Measurements from ENCODE around the gene RPL22. TPM values are rescaled to one million over a fixed set of nuclear protein-coding genes. Genes with fewer than 3 reads are reported as not detected.

Gene RPL22
- total RNA-seq, 1 experiment from 2014 or later: 441 TPM

DNA sequence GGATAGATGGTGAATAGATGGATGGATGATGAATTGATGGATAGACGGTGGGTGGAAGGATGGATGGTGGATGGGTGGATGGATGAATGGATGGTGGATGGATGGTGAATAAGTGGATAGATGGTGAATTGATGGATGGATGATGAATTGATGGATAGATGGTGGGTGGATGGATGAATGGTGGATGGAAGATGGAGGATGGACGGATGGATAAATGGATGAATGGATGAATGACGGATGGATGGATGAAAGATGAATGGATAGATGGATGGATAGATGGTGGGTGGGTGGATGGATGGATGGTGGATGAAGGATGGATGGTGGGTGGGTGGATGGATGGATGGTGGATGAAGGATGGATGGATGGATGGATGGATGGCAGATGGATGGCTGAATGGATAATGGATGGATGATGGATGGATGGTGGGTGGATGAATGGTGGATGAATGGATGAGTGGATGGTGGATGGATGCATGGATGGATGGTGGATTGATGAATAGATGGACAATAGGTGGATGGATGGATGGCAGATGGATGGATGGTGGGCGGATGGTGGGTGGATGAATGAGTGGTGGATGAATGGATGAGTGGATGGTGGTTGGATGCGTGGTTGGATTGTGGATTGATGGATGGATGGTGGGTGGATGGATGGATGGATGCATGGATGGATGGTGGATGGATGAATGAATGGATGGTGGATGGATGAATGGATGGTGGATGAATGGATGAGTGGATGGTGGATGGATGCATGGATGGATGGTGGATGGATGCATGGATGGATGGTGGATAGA lies 24.6 kb downstream of the RPL22 start:
- TF ChIP-seq TP53 (CRISPR knock-in tag; IDR thresholded peaks at IDR 0.05): no peak
- TF ChIP-seq, protein P1, sequence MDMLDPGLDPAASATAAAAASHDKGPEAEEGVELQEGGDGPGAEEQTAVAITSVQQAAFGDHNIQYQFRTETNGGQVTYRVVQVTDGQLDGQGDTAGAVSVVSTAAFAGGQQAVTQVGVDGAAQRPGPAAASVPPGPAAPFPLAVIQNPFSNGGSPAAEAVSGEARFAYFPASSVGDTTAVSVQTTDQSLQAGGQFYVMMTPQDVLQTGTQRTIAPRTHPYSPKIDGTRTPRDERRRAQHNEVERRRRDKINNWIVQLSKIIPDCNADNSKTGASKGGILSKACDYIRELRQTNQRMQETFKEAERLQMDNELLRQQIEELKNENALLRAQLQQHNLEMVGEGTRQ (CRISPR knock-in tag; IDR thresholded peaks at IDR 0.05): no peak
- CTCF ChIA-PET: no interaction called here
- no peak overlapping the region for H3K27ac Mint-ChIP-seq
- peaks cover 3% of the 10 kb centered on the region for H3K4me1 Mint-ChIP-seq
- no peak for ATAC-seq
- peaks cover 31% of the 10 kb centered on the region for H3K27me3 Mint-ChIP-seq (ENCODE audit: low read depth)
- H3K36me3 Mint-ChIP-seq: no peaks in the 10 kb centered on the region
- POLR2A ChIA-PET: no interaction called here
- DNase-seq (ENCODE audit: low spot score): no peak
- no peaks in the 10 kb centered on the region for H3K9me3 Mint-ChIP-seq
- no peak overlapping the region for H3K4me3 Mint-ChIP-seq

DNA sequence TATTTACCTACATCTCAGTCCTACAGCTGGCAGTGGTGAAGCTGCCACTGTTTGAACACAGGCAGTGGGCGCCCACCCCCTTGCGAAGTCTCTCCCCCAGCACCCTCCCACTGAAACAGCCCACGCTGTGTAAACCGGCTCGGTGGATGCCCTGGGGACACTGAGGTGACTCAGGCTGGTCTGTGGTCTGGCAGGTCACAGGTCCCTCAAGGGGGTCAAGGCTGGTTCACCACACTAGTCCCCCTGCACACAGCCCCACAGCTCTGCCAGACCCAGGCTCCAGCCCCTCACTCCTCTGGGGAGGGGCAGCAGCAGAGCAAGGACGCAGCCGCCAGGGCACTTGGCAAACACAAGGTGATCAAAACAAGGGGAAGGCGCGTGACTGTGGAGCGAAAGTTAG lies 26.8 kb downstream of the RPL22 start:
- no peak overlapping the region for H3K4me3 Mint-ChIP-seq
- DNase-seq (ENCODE audit: low spot score): no peak
- CTCF ChIA-PET: interaction anchor here (2.6 kb wide), 1 partner anchor 120 kb away, joined by 10 read pairs; no protein-coding TSS in a partner anchor
- no peaks in the 10 kb centered on the region for H3K9me3 Mint-ChIP-seq
- no peaks in the 10 kb centered on the region for H3K4me1 Mint-ChIP-seq
- POLR2A ChIA-PET: no interaction called here
- H3K27me3 Mint-ChIP-seq (ENCODE audit: low read depth): peaks cover 14% of the 10 kb centered on the region
- no peak overlapping the region for H3K27ac Mint-ChIP-seq
- TF ChIP-seq, protein P2, sequence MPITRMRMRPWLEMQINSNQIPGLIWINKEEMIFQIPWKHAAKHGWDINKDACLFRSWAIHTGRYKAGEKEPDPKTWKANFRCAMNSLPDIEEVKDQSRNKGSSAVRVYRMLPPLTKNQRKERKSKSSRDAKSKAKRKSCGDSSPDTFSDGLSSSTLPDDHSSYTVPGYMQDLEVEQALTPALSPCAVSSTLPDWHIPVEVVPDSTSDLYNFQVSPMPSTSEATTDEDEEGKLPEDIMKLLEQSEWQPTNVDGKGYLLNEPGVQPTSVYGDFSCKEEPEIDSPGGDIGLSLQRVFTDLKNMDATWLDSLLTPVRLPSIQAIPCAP (CRISPR knock-in tag; IDR thresholded peaks at IDR 0.05): no peak
- TF ChIP-seq IRF2 (CRISPR knock-in tag; IDR thresholded peaks at IDR 0.05; ENCODE audit: borderline replicate concordance, low read depth) (no peak), TP53 (CRISPR knock-in tag; IDR thresholded peaks at IDR 0.05) (no peak), ZNF396 (CRISPR knock-in tag; IDR thresholded peaks at IDR 0.05; ENCODE audit: borderline replicate concordance) (no peak), RORB (CRISPR knock-in tag; IDR thresholded peaks at IDR 0.05) (no peak), HMGA2 (CRISPR knock-in tag; IDR thresholded peaks at IDR 0.05) (no peak), GTF2I (CRISPR knock-in tag; conservative IDR thresholded peaks at IDR 0.05) (no peak), NR1H2 (CRISPR knock-in tag; IDR thresholded peaks at IDR 0.05) (no peak), EMX1 (CRISPR knock-in tag; IDR thresholded peaks at IDR 0.05) (no peak), SOX15 (CRISPR knock-in tag; IDR thresholded peaks at IDR 0.05) (no peak), ZNF121 (CRISPR knock-in tag; IDR thresholded peaks at IDR 0.05) (no peak), ZNF138 (CRISPR knock-in tag; conservative IDR thresholded peaks at IDR 0.05) (no peak)
- TF ChIP-seq, protein P3, sequence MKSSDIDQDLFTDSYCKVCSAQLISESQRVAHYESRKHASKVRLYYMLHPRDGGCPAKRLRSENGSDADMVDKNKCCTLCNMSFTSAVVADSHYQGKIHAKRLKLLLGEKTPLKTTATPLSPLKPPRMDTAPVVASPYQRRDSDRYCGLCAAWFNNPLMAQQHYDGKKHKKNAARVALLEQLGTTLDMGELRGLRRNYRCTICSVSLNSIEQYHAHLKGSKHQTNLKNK (CRISPR knock-in tag; IDR thresholded peaks at IDR 0.05): no peak
- TF ChIP-seq, protein P4, sequence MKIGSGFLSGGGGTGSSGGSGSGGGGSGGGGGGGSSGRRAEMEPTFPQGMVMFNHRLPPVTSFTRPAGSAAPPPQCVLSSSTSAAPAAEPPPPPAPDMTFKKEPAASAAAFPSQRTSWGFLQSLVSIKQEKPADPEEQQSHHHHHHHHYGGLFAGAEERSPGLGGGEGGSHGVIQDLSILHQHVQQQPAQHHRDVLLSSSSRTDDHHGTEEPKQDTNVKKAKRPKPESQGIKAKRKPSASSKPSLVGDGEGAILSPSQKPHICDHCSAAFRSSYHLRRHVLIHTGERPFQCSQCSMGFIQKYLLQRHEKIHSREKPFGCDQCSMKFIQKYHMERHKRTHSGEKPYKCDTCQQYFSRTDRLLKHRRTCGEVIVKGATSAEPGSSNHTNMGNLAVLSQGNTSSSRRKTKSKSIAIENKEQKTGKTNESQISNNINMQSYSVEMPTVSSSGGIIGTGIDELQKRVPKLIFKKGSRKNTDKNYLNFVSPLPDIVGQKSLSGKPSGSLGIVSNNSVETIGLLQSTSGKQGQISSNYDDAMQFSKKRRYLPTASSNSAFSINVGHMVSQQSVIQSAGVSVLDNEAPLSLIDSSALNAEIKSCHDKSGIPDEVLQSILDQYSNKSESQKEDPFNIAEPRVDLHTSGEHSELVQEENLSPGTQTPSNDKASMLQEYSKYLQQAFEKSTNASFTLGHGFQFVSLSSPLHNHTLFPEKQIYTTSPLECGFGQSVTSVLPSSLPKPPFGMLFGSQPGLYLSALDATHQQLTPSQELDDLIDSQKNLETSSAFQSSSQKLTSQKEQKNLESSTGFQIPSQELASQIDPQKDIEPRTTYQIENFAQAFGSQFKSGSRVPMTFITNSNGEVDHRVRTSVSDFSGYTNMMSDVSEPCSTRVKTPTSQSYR (CRISPR knock-in tag; IDR thresholded peaks at IDR 0.05): no peak
- TF ChIP-seq, protein P5, sequence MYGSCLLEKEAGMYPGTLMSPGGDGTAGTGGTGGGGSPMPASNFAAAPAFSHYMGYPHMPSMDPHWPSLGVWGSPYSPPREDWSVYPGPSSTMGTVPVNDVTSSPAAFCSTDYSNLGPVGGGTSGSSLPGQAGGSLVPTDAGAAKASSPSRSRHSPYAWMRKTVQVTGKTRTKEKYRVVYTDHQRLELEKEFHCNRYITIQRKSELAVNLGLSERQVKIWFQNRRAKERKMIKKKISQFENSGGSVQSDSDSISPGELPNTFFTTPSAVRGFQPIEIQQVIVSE (CRISPR knock-in tag; IDR thresholded peaks at IDR 0.05; ENCODE audit: borderline replicate concordance): no peak
- TF ChIP-seq, protein P6, sequence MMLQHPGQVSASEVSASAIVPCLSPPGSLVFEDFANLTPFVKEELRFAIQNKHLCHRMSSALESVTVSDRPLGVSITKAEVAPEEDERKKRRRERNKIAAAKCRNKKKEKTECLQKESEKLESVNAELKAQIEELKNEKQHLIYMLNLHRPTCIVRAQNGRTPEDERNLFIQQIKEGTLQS (CRISPR knock-in tag; conservative IDR thresholded peaks at IDR 0.05): no peak
- TF ChIP-seq, protein P7, sequence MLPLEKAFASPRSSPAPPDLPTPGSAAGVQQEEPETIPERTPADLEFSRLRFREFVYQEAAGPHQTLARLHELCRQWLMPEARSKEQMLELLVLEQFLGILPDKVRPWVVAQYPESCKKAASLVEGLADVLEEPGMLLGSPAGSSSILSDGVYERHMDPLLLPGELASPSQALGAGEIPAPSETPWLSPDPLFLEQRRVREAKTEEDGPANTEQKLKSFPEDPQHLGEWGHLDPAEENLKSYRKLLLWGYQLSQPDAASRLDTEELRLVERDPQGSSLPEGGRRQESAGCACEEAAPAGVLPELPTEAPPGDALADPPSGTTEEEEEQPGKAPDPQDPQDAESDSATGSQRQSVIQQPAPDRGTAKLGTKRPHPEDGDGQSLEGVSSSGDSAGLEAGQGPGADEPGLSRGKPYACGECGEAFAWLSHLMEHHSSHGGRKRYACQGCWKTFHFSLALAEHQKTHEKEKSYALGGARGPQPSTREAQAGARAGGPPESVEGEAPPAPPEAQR (CRISPR knock-in tag; IDR thresholded peaks at IDR 0.05): no peak
- TF ChIP-seq, protein P8, sequence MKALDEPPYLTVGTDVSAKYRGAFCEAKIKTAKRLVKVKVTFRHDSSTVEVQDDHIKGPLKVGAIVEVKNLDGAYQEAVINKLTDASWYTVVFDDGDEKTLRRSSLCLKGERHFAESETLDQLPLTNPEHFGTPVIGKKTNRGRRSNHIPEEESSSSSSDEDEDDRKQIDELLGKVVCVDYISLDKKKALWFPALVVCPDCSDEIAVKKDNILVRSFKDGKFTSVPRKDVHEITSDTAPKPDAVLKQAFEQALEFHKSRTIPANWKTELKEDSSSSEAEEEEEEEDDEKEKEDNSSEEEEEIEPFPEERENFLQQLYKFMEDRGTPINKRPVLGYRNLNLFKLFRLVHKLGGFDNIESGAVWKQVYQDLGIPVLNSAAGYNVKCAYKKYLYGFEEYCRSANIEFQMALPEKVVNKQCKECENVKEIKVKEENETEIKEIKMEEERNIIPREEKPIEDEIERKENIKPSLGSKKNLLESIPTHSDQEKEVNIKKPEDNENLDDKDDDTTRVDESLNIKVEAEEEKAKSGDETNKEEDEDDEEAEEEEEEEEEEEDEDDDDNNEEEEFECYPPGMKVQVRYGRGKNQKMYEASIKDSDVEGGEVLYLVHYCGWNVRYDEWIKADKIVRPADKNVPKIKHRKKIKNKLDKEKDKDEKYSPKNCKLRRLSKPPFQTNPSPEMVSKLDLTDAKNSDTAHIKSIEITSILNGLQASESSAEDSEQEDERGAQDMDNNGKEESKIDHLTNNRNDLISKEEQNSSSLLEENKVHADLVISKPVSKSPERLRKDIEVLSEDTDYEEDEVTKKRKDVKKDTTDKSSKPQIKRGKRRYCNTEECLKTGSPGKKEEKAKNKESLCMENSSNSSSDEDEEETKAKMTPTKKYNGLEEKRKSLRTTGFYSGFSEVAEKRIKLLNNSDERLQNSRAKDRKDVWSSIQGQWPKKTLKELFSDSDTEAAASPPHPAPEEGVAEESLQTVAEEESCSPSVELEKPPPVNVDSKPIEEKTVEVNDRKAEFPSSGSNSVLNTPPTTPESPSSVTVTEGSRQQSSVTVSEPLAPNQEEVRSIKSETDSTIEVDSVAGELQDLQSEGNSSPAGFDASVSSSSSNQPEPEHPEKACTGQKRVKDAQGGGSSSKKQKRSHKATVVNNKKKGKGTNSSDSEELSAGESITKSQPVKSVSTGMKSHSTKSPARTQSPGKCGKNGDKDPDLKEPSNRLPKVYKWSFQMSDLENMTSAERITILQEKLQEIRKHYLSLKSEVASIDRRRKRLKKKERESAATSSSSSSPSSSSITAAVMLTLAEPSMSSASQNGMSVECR (CRISPR knock-in tag; IDR thresholded peaks at IDR 0.05; ENCODE audit: borderline replicate concordance): no peak
- H3K36me3 Mint-ChIP-seq: no peaks in the 10 kb centered on the region
- no peak for ATAC-seq
